IMR-90 (cell line): ENCODE measurements around the gene LRRC8C. TPM values are rescaled to one million over a fixed set of nuclear protein-coding genes. Genes with fewer than 3 reads are reported as not detected.

Experiments
- ATAC-seq: fragments of 200-7000 bp; cut with Tn5 transposase; 2 replicates; pipeline ENCODE4 v1.9.1; 2020; ENCODE audit warnings: low read depth, mild to moderate bottlenecking, moderate library complexity
- BruUV-seq: library from RNA; stranded (reverse); fragments of 400-500 nt; replicated peaks from 2 replicates; lab custom pipeline; 2021; lab: Mats Ljungman, UMichigan
- CTCF ChIA-PET: fragments of 300-600 bp; formaldehyde crosslinking; extraction: SDS; loops from one replicate; lab custom pipeline; 2021; ENCODE audit warnings: antibody characterized with exemption; lab: Yijun Ruan, JAX
- POLR2A ChIA-PET: fragments of 300-600 bp; sonication (Branson Sonifier 250); formaldehyde crosslinking; loops from one replicate; lab custom pipeline; 2022; ENCODE audit warnings: antibody characterized with exemption; ENCODE audit not compliant: unreplicated experiment; lab: Charles Lee
- DNase-seq: peaks from one replicate; pipeline ENCODE4 v3.0.0; 2013
- H2AFZ ChIP-seq: replicated peaks from 2 replicates; pipeline ENCODE3; 2013; ENCODE audit warnings: low read length, mild to moderate bottlenecking; ENCODE audit not compliant: poor library complexity
- H2AK5ac ChIP-seq: 2 replicates; pipeline ENCODE4 v1.6.1; 2013; ENCODE audit warnings: low read depth, low read length, inconsistent platforms
- H2AK9ac ChIP-seq: replicated peaks from 2 replicates; pipeline ENCODE3; 2013; ENCODE audit warnings: mild to moderate bottlenecking, low read depth, low read length, moderate library complexity; ENCODE audit not compliant: poor library complexity
- H2BK120ac ChIP-seq: 2 replicates; pipeline ENCODE4 v1.6.1; 2013; ENCODE audit warnings: low read depth, low read length, inconsistent platforms
- H2BK15ac ChIP-seq: 3 replicates; pipeline ENCODE4 v1.6.1; 2013; ENCODE audit warnings: low read depth, low read length, inconsistent platforms
- H2BK20ac ChIP-seq: 2 replicates; pipeline ENCODE4 v1.6.1; 2013; ENCODE audit warnings: low read depth, mild to moderate bottlenecking, inconsistent platforms, low read length, moderate library complexity
- H2BK5ac ChIP-seq: 2 replicates; pipeline ENCODE4 v1.6.1; 2013; ENCODE audit warnings: mild to moderate bottlenecking, low read depth, low read length, inconsistent platforms; ENCODE audit not compliant: poor library complexity, severe bottlenecking
- H3K14ac ChIP-seq: replicated peaks from 2 replicates; pipeline ENCODE4 v1.6.1; 2013; ENCODE audit warnings: low read depth, low read length, inconsistent platforms
- H3K18ac ChIP-seq: 2 replicates; pipeline ENCODE4 v1.6.1; 2013; ENCODE audit warnings: low read depth, low read length, control low read depth
- H3K23ac ChIP-seq: 2 replicates; pipeline ENCODE4 v1.6.1; 2013; ENCODE audit warnings: low read depth, low read length, inconsistent platforms
- H3K27ac ChIP-seq: 2 replicates; pipeline ENCODE4 v1.5.1; 2013; ENCODE audit warnings: mild to moderate bottlenecking, control low read depth, low read length; ENCODE audit not compliant: insufficient read depth
- H3K27me3 ChIP-seq: 2 replicates; pipeline ENCODE4 v1.6.1; 2013; ENCODE audit warnings: low read length; ENCODE audit not compliant: control insufficient read depth, insufficient read depth
- H3K36me3 ChIP-seq: 2 replicates; pipeline ENCODE4 v1.6.1; 2013; ENCODE audit warnings: low read length, mixed read lengths; ENCODE audit not compliant: control insufficient read depth, insufficient read depth
- H3K4ac ChIP-seq: 2 replicates; pipeline ENCODE4 v1.6.1; 2013; ENCODE audit warnings: low read depth, low read length, inconsistent platforms
- H3K4me1 ChIP-seq: 2 replicates; pipeline ENCODE4 v1.6.1; 2013; ENCODE audit warnings: low read length, mixed read lengths; ENCODE audit not compliant: control insufficient read depth, insufficient read depth
- H3K4me2 ChIP-seq: 2 replicates; pipeline ENCODE4 v1.6.1; 2013; ENCODE audit warnings: low read depth, mild to moderate bottlenecking, control low read depth, low read length, moderate library complexity
- H3K4me3 ChIP-seq: 2 replicates; pipeline ENCODE4 v1.5.1; 2013; ENCODE audit warnings: low read depth, mild to moderate bottlenecking, control low read depth, low read length, moderate library complexity; ENCODE audit not compliant: insufficient read depth
- H3K56ac ChIP-seq: 2 replicates; pipeline ENCODE4 v1.6.1; 2013; ENCODE audit warnings: low read length, inconsistent platforms; ENCODE audit not compliant: insufficient read depth; ENCODE audit errors: extremely low read depth
- H3K79me1 ChIP-seq, 2 experiments: 2 replicates each; pipeline ENCODE4 v1.6.1; 2013; ENCODE audit warnings: low read length in 2 of 2, inconsistent platforms in 1 of 2, low read depth in 1 of 2
- H3K9ac ChIP-seq: 2 replicates; pipeline ENCODE4 v1.6.1; 2013; ENCODE audit warnings: low read depth, low read length, control low read depth
- H3K9me1 ChIP-seq: 2 replicates; pipeline ENCODE4 v1.6.1; 2013; ENCODE audit warnings: low read length, inconsistent platforms; ENCODE audit not compliant: insufficient read depth
- H3K9me3 ChIP-seq: 2 replicates; pipeline ENCODE4 v1.6.1; 2013; ENCODE audit warnings: low read length; ENCODE audit not compliant: control insufficient read depth, insufficient read depth
- H4K20me1 ChIP-seq: 2 replicates; pipeline ENCODE4 v1.6.1; 2013; ENCODE audit warnings: low read length, inconsistent platforms; ENCODE audit not compliant: insufficient read depth
- H4K5ac ChIP-seq: 2 replicates; pipeline ENCODE4 v1.6.1; 2013; ENCODE audit warnings: mild to moderate bottlenecking, low read depth, low read length, control low read depth
- H4K8ac ChIP-seq, 2 experiments: 2 replicates each; pipeline ENCODE4 v1.6.1; 2013; ENCODE audit warnings: low read depth in 2 of 2, low read length in 2 of 2, control low read depth in 1 of 2, inconsistent platforms in 1 of 2
- H4K91ac ChIP-seq: 2 replicates; pipeline ENCODE4 v1.6.1; 2013; ENCODE audit warnings: low read depth, low read length, inconsistent platforms; ENCODE audit not compliant: insufficient read depth
- BHLHE40 ChIP-seq: fragments of 150-350 bp; IDR thresholded peaks from 2 replicates; pipeline ENCODE4 v1.6.1; 2016; ENCODE audit warnings: mild to moderate bottlenecking, low read depth, low read length
- FOS ChIP-seq: fragments of 150-350 bp; IDR thresholded peaks from 2 replicates; pipeline ENCODE4 v1.6.1; 2016; ENCODE audit warnings: low read depth, low read length
- USF2 ChIP-seq: fragments of 150-350 bp; IDR thresholded peaks from 2 replicates; pipeline ENCODE4 v1.6.1; 2017; ENCODE audit warnings: mild to moderate bottlenecking, antibody characterized with exemption, low read length, low read depth
- WGBS, 2 experiments: methylation state at CpG; one replicate each; pipeline versions ENCODE4 v1.1.5 to v1.1.7; 2013; ENCODE audit warnings: missing lambda C conversion rate in 2 of 2; ENCODE audit not compliant: insufficient read length in 1 of 2; ENCODE audit errors: extremely low coverage in 2 of 2; 5-methylcytosine and 5-hydroxymethylcytosine counted together
- dilution Hi-C: fragments of 300-500 bp; cut with HindIII; formaldehyde crosslinking; loops from one replicate; pipeline ENCODE4 v1.14.3; 2018; ENCODE audit warnings: low sequenced_read_pairs; ENCODE audit not compliant: unreplicated experiment
- in situ Hi-C: fragments of 300-500 bp; cut with MboI; formaldehyde crosslinking; loops from 3 replicates; pipeline ENCODE4 v1.14.3; 2019; ENCODE audit warnings: low sequenced_read_pairs, inconsistent platforms, mixed read lengths
- intact Hi-C: fragments of 100-400 bp; cut with micrococcal nuclease; formaldehyde crosslinking; loops from 2 replicates; pipeline ENCODE4 v1.10.0; 2022
- polyA plus RNA-seq, 3 experiments: library from polyadenylated mRNA; depleted of rRNA; stranded (reverse); fragments of >200 nt; gene quantifications; 2 replicates each; pipeline ENCODE4 v1.2.3, GENCODE V29; 2012; ENCODE audit warnings: low replicate concordance in 1 of 3
- total RNA-seq: library from RNA; depleted of rRNA; stranded (reverse); fragments of >200 nt; gene quantifications from 2 replicates; pipeline ENCODE4 v1.2.3, GENCODE V29; 2012

The LRRC8C gene
- total and polyA plus RNA-seq, 2 of the 4 experiments (the other 2 are of a cell fraction): 6.5 to 12.9 TPM

- no peaks in the 10 kb centered on the region for H3K9me3 ChIP-seq
- no CpG with 5 or more reads among the region's 4 CpGs for WGBS, 2 experiments
- DNase-seq: peak; percentile 79
- H2AK5ac ChIP-seq: no peak overlapping the region
- no peaks in the 10 kb centered on the region for H3K27me3 ChIP-seq
- H3K9me1 ChIP-seq: peaks cover 11% of the 10 kb centered on the region
- H3K79me1 ChIP-seq: peaks cover 21 to 62% of the 10 kb centered on the region in 2 experiments
- peaks cover 6% of the 10 kb centered on the region; the same call in 1 of the 2 replicates for H3K36me3 ChIP-seq
- ChIA-PET CTCF (interaction anchor here (0.8 to 1.5 kb wide), 2 partner anchors 17 to 70 kb away, joined by 3 to 6 read pairs; no protein-coding TSS in a partner anchor), POLR2A (no interaction called here)
- H2BK20ac ChIP-seq: peak overlapping the region; percentile 2; the same call in 1 of the 2 replicates
- H3K27ac ChIP-seq: peak overlapping the region; percentile 37; the same call in 1 of the 2 replicates
- dilution Hi-C loops: no loop called here
- H3K4me3 ChIP-seq: no peak overlapping the region
- H3K4me2 ChIP-seq: peak overlapping the region; percentile 24; the same call in 1 of the 2 replicates
- peak; percentile 31; the same call in 1 of the 2 replicates for TF ChIP-seq FOS
- peak; percentile 58 for TF ChIP-seq BHLHE40
- TF ChIP-seq USF2: no peak
- H3K4ac ChIP-seq: peak overlapping the region; percentile 9; the same call in 1 of the 2 replicates
- peak overlapping the region; percentile 14 for H2BK5ac ChIP-seq
- H4K5ac ChIP-seq: peak overlapping the region; percentile 32; the same call in 1 of the 2 replicates
- in situ Hi-C loops: no loop called here
- peak; percentile 97 for ATAC-seq
- H3K23ac ChIP-seq: no peak overlapping the region
- BruUV-seq: no TSS peak
- H2AK9ac ChIP-seq: no peak overlapping the region
- H3K14ac ChIP-seq: peak overlapping the region; percentile 16
- H3K56ac ChIP-seq: no peak overlapping the region
- no peak overlapping the region for H3K9ac ChIP-seq
- intact Hi-C loops: no loop called here
- 0 out of 3 replicates have a peak overlapping the region, but pooled peaks have one; percentile 9 for H2BK15ac ChIP-seq
- no peak overlapping the region for H2AFZ ChIP-seq
- no peaks in the 10 kb centered on the region for H4K20me1 ChIP-seq
- 0 out of 4 replicates have a peak overlapping the region, but pooled peaks of 1 of the 2 experiments have one; percentile 14 for H4K8ac ChIP-seq
- peak overlapping the region; percentile 53 for H4K91ac ChIP-seq
- H3K4me1 ChIP-seq: peaks cover 5% of the 10 kb centered on the region
- H3K18ac ChIP-seq: peak overlapping the region; percentile 58
- H2BK120ac ChIP-seq: peak overlapping the region; percentile 20
Measured at GRCh38 chr1:89692601-89693521, 59.9 kb downstream of the LRRC8C start.
